HepG2 (cell line): ENCODE measurements around the gene RREB1. TPM values are rescaled to one million over a fixed set of nuclear protein-coding genes. Genes with fewer than 3 reads are reported as not detected.

Source experiments
- ATAC-seq: fragments of 200-7000 bp; cut with Tn5 transposase; 3 replicates; pipeline ENCODE4 v1.9.1; 2020; ENCODE audit warnings: mild to moderate bottlenecking, moderate library complexity
- BruUV-seq: library from RNA; stranded (reverse); fragments of 400-500 nt; replicated peaks from 2 replicates; lab custom pipeline; 2021; lab: Mats Ljungman, UMichigan
- CTCF ChIA-PET: fragments of 300-600 bp; formaldehyde crosslinking; extraction: SDS; loops from one replicate; lab custom pipeline; 2021; ENCODE audit warnings: low total read pairs, inconsistent platforms, low intra/inter-chr PET ratio; lab: Yijun Ruan, JAX
- POLR2A ChIA-PET: fragments of 350-600 bp; sonication (Branson Sonifier 250); formaldehyde crosslinking; loops from one replicate; lab custom pipeline; 2020; ENCODE audit warnings: antibody characterized with exemption, inconsistent platforms; lab: Yijun Ruan, JAX
- DNase-seq: peaks from one replicate; pipeline ENCODE4 v3.0.0-alpha.2; 2015; ENCODE audit warnings: low spot score
- FAIRE-seq: peaks from 3 replicates; lab custom pipeline; 2011; peaks lifted over from hg19 to GRCh38; lab: Jason Lieb, UNC
- H2AFZ ChIP-seq: one replicate; pipeline ENCODE4 v1.6.1; 2011; ENCODE audit warnings: low read length, inconsistent platforms
- H3K27ac ChIP-seq: fragments of 300-600 bp; 3 replicates; pipeline ENCODE4 v1.8.0; 2011; ENCODE audit warnings: mixed run types, mild to moderate bottlenecking, mixed read lengths, low read length, inconsistent platforms; ENCODE audit not compliant: insufficient read depth; ENCODE audit errors: extremely low read length
- H3K27me3 ChIP-seq, 2 experiments: fragments of 200-600 bp in 1 of 2; 2 replicates in 1 of 2; 3 replicates in 1 of 2; pipeline versions ENCODE4 v1.6.0 to v1.8.0; 2011; ENCODE audit warnings: low read length in 2 of 2, mild to moderate bottlenecking in 2 of 2, moderate library complexity in 2 of 2, inconsistent platforms in 1 of 2; ENCODE audit not compliant: insufficient read depth in 2 of 2, control insufficient read depth in 1 of 2
- H3K36me3 ChIP-seq, 2 experiments: fragments of 200-600 bp in 1 of 2; replicated peaks in 1 of 2; 2 replicates in 1 of 2; 3 replicates in 1 of 2; pipeline versions ENCODE4 v1.5.1 to v1.8.0; 2011; ENCODE audit warnings: low read length in 2 of 2, inconsistent platforms in 1 of 2; ENCODE audit not compliant: insufficient read depth in 2 of 2, control insufficient read depth in 1 of 2
- H3K4me1 ChIP-seq: 2 replicates; pipeline ENCODE4 v1.5.1; 2012; ENCODE audit warnings: low read length, inconsistent platforms; ENCODE audit not compliant: insufficient read depth
- H3K4me2 ChIP-seq: 2 replicates; pipeline ENCODE4 v1.6.0; 2011; ENCODE audit warnings: low read depth, low read length, inconsistent platforms
- H3K4me3 ChIP-seq, 3 experiments: fragments of 200-600 bp in 1 of 3; sonication (generic), shearing (Covaris generic) in 1 of 3; replicated peaks in 1 of 3; 2 replicates each; pipeline ENCODE4 v1.5.1; 2011 to 2016; ENCODE audit warnings: low read length in 3 of 3, inconsistent platforms in 2 of 3, low read depth in 2 of 3, mild to moderate bottlenecking in 2 of 3, control low read depth in 1 of 3, mixed read lengths in 1 of 3; ENCODE audit not compliant: insufficient read depth in 1 of 3
- H3K79me2 ChIP-seq: one replicate; pipeline ENCODE4 v1.6.1; 2011; ENCODE audit warnings: low read length, inconsistent platforms; ENCODE audit not compliant: insufficient read depth
- H3K9ac ChIP-seq: 2 replicates; pipeline ENCODE4 v1.6.0; 2011; ENCODE audit warnings: mild to moderate bottlenecking, low read depth, low read length, inconsistent platforms; ENCODE audit not compliant: insufficient read depth
- H3K9me3 ChIP-seq: 2 replicates; pipeline ENCODE4 v1.5.1; 2012; ENCODE audit warnings: mild to moderate bottlenecking, low read length
- H4K20me1 ChIP-seq: 2 replicates; pipeline ENCODE4 v1.6.0; 2011; ENCODE audit warnings: inconsistent platforms, mild to moderate bottlenecking, low read length, moderate library complexity; ENCODE audit not compliant: insufficient read depth
- IKZF1 ChIP-seq: fragments of 450-650 bp; IDR thresholded peaks from 2 replicates; pipeline ENCODE4 v1.7.1; 2016
- MAFK ChIP-seq, 2 experiments: IDR thresholded peaks in 1 of 2; conservative IDR thresholded peaks in 1 of 2; 2 replicates each; pipeline ENCODE4 v1.6.1; 2011; ENCODE audit warnings: improper control_type of control experiment in 2 of 2, low read length in 2 of 2
- ZNF264 ChIP-seq: sonication (generic); formaldehyde crosslinking; IDR thresholded peaks from 2 replicates; pipeline ENCODE4 v1.4.0; 2020; ENCODE audit warnings: missing genetic modification reagents
- WGBS: methylation state at CpG from one replicate; pipeline ENCODE4 v1.1.6; 2017; ENCODE audit warnings: low lambda C conversion rate; 5-methylcytosine and 5-hydroxymethylcytosine counted together
- in situ Hi-C: cut with HindIII; loops from 2 replicates; pipeline ENCODE4 v1.10.0; 2017; ENCODE audit warnings: low pct_unique_long_range_greater_than_20kb; ENCODE audit not compliant: extremely low pct_ligation_motif_present
- intact Hi-C: fragments of 100-400 bp; cut with micrococcal nuclease; formaldehyde crosslinking; loops from one replicate; pipeline ENCODE4 v1.10.0; 2022; ENCODE audit not compliant: unreplicated experiment
- polyA plus RNA-seq, 8 experiments: library from polyadenylated mRNA; depleted of rRNA in 3 of 8; stranded (reverse) in 7 of 8; unstranded in 1 of 8; fragments of >200 nt; fragmentation: Illumina TruSeq in 4 of 8; extraction: Trizol in 4 of 8; gene quantifications; 2 replicates each; pipeline versions ENCODE4 v1.2.1 to v1.2.3, GENCODE V29; 2011 to 2016; ENCODE audit warnings: low read depth in 4 of 8, missing spikeins in 1 of 8, mixed read lengths in 1 of 8; ENCODE audit not compliant: insufficient read depth in 1 of 8
- total RNA-seq, 5 experiments: library from RNA; depleted of rRNA; stranded (reverse); fragments of >200 nt; fragmentation: Illumina TruSeq; extraction: Trizol; gene quantifications; 2 replicates each; pipeline ENCODE4 v1.2.3, GENCODE V29; 2016; ENCODE audit warnings: low read depth in 1 of 5
- TF ChIP-seq, protein P1 (sequence below): sonication (generic); formaldehyde crosslinking; IDR thresholded peaks from 2 replicates; pipeline ENCODE4 v1.5.0; 2020; ENCODE audit warnings: missing genetic modification reagents

The RREB1 gene
- total and polyA plus RNA-seq, 2 of the 13 experiments (the other 11 are each of a cell fraction or from before 2014, with no cell fraction given) = 6.1 to 23.2 TPM

DNA sequence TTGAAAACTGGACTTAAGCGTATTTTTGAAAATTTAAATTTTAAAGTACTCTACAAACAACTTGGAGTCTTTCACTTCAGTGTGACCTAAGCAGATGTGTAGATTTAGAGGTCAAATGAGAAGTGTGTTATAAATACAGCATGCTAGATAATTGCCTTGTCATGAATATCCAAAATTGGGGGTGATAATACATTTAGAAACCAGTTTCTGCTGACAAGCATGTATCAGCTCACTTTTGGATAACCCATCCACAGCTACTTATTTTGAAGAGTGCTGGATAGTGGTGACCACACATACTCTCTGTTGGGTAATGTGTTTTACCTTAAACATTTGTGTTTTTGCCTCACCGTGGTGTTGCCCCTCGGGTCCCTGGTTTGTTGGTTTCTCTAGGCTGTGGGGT is 14.9 kb downstream of the RREB1 start:
- H3K27ac ChIP-seq = no peak overlapping the region
- DNase-seq = no peak
- peak in 1 of 2 experiments; percentile 50; a peak in 2 of 4 replicates for TF ChIP-seq MAFK (conservative IDR thresholded peaks at IDR 0.05 in 1 of 2, IDR thresholded peaks at IDR 0.05 in 1 of 2; ENCODE audit: low read length in 2 of 2)
- TF ChIP-seq, protein P1, sequence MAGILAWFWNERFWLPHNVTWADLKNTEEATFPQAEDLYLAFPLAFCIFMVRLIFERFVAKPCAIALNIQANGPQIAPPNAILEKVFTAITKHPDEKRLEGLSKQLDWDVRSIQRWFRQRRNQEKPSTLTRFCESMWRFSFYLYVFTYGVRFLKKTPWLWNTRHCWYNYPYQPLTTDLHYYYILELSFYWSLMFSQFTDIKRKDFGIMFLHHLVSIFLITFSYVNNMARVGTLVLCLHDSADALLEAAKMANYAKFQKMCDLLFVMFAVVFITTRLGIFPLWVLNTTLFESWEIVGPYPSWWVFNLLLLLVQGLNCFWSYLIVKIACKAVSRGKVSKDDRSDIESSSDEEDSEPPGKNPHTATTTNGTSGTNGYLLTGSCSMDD (CRISPR knock-in tag) = no peak
- TF ChIP-seq, all 625 proteins: peak for 1
- Histone ChIP-seq H4K20me1 (peaks cover 74% of the 10 kb centered on the region), H3K4me1 (peaks cover 43% of the 10 kb centered on the region), H3K27me3 (no peaks in the 10 kb centered on the region), H3K4me3 (no peak overlapping the region), H3K4me2 (no peak overlapping the region), H2AFZ (no peak overlapping the region), H3K9ac (no peak overlapping the region), H3K9me3 (no peaks in the 10 kb centered on the region), H3K36me3 (peaks cover 2 to 48% of the 10 kb centered on the region in 2 experiments; a peak in 4 of 5 replicates), H3K79me2 (peaks cover 97% of the 10 kb centered on the region)
- ATAC-seq (no peak), FAIRE-seq (no peak)
- BruUV-seq = no TSS peak
- WGBS = 93% methylated on average over 3 of the region's 3 CpGs
- ChIA-PET CTCF (no interaction called here), POLR2A (no interaction called here)
- intact Hi-C loops = no loop called here
- in situ Hi-C loops = no loop called here

DNA sequence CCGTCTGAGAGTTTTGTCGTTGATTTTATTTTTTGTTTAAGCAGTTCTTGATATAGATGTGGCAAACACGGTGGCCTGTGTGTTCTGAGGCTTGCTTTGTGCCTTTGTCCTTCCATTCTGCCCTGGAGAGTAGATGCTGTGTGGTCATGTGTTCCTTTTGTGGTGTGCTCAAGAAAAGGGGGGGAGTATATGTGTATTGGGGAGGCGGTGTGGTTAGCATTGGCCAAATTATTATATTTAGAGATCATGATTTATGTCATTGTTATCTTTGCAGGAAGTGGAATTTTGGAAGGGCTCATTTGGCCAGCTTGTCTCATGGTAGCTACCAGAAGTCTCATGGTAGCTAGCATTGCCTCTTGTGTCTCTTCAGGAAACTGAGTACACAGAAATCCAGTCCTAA is 16.4 kb downstream of the RREB1 start:
- H3K27me3 ChIP-seq = no peaks in the 10 kb centered on the region
- peaks cover 77% of the 10 kb centered on the region for H4K20me1 ChIP-seq
- no peak overlapping the region for H3K9ac ChIP-seq
- peaks cover 97% of the 10 kb centered on the region for H3K79me2 ChIP-seq
- no TSS peak for BruUV-seq
- no peak overlapping the region for H3K4me2 ChIP-seq
- H3K27ac ChIP-seq = no peak overlapping the region
- in situ Hi-C loops = no loop called here
- intact Hi-C loops = no loop called here
- FAIRE-seq (no peak), DNase-seq (no peak), ATAC-seq (no peak)
- H3K4me1 ChIP-seq = peaks cover 55% of the 10 kb centered on the region
- POLR2A ChIA-PET = interaction anchor here (1.3 kb wide), 1 partner anchor 17 kb away, joined by 3 read pairs; the partner anchor contains the start of gene RREB1
- CTCF ChIA-PET = no interaction called here
- 96% methylated on average over 4 of the region's 4 CpGs for WGBS
- no peaks in the 10 kb centered on the region for H3K9me3 ChIP-seq
- no peak overlapping the region for H2AFZ ChIP-seq
- peaks cover 3 to 53% of the 10 kb centered on the region in 2 experiments; a peak in 4 of 5 replicates for H3K36me3 ChIP-seq
- no peak overlapping the region for H3K4me3 ChIP-seq
- TF ChIP-seq IKZF1 (no peak), ZNF264 (CRISPR knock-in tag) (no peak)
